GM19025 (cell line): ENCODE results near the gene MYO15B.

Source experiments
- ATAC-seq: cut with Tn5 transposase; IDR thresholded peaks from one replicate; pipeline ENCODE4 v1.9.1; 2021; ENCODE audit warnings: mild to moderate bottlenecking, low read depth, moderate library complexity; ENCODE audit not compliant: unreplicated experiment

MYO15B gene

GRCh38 chr17:75622771-75623273 is 35.2 kb downstream of the MYO15B start:
- ATAC-seq: no peak

GRCh38 chr17:75623386-75623785 is 35.8 kb downstream of the MYO15B start:
- ATAC-seq: no peak

GRCh38 chr17:75624021-75624420 is 36.4 kb downstream of the MYO15B start:
- no peak for ATAC-seq

DNA sequence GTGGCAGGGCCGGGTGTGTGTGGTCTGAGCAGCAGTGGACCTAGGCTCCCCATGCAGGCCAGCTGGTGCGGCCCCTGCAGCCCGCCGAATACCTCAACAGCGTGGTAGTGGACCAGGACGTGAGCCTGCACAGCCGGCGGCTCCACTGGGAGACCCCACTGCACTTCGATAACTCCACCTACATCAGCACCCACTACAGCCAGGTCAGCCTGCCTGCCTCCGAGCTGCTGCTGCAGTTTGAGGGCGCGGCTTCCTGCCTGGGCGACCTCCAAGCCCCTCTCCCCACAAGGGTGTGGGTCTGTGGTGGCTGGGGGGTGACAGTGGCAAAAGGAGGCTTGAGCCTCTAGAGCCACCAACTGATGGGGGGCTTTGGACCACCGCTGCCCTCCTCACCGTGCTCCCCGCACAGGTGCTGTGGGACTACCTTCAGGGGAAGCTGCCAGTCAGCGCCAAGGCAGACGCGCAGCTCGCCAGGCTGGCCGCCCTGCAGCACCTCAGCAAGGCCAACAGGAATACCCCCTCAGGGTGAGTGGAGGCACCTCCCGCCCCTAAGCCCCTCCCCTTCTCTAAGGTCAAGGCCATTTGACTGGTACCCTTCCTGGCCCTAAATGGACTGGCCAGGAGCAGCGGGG is 37.2 kb downstream of the MYO15B start:
- ATAC-seq: no peak

GRCh38 chr17:75625813-75626486 is 38.4 kb downstream of the MYO15B start:
- no peak for ATAC-seq

GRCh38 chr17:75626496-75627038 is 39.0 kb downstream of the MYO15B start:
- ATAC-seq: no peak

- ATAC-seq: no peak
Observed at GRCh38 chr17:75627094-75627493, 39.5 kb downstream of the MYO15B start.

- no peak for ATAC-seq
Observed at GRCh38 chr17:75628425-75628824, 40.8 kb downstream of the MYO15B start.

GRCh38 chr17:75629157-75629556 is 41.6 kb downstream of the MYO15B start:
- no peak for ATAC-seq

DNA sequence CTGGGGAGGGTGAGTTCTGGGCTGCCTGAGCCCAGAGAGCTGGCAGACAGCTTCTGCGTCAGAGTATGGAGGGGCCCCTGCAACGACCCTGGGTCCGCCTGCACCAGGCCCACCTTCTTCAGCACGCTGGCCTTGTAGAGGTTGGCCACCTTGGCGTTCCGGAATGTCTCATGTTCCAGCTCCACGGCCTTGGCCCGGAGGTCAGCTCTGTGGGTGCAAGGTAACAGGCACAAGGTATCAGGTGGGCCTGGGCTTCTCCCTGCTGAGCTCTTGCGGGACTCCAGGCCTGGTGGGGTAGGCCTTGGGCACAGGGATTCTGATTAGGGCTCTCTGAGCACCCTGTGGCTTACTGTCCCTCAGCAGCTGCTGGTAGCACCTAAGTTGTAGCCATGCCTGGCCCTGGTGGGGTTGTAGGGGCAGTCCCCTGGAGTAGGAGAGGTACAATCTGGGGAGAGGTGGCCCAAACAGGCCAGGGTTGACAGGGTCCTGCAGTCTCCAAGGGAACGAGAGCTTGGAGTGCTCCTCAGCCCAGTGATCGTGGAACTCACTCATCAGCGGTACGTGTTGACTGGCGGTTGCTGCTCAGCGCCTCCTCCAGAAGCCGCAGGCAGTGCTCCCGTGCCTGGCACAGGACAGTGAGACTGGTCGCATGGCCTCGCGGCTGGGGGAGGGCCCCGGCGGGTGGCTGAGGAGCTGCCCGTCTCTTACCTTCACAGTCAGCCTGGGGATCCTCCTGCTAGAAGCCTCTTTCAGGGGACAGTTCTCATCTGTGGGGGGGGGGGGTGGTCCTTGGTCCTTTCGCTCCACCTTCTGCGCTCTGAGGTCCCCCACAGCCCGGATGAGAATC is 42.7 kb downstream of the MYO15B start:
- ATAC-seq: no peak

DNA sequence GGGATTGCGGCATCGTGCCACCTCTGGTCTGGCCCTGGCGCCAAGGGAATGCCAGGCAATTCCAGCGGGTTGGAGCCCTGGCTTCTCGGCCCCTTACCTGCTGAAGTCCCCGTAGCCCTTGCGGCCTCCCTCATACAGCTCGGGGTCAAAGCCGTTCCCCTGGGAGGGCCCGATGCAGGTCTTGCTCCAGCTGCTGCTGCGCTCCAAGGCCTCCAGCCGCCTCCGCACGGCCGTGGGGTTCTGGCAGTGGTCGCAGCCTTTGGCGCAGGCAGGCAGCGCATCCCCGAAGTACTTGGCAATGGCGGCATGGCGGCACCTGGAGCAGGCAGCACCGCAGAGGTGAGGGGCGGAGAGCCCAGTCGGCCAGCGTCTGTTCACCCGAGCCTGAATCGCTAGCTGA is 43.8 kb downstream of the MYO15B start:
- ATAC-seq: no peak

- ATAC-seq: no peak
Observed at GRCh38 chr17:75632428-75632827, 44.8 kb downstream of the MYO15B start.

DNA sequence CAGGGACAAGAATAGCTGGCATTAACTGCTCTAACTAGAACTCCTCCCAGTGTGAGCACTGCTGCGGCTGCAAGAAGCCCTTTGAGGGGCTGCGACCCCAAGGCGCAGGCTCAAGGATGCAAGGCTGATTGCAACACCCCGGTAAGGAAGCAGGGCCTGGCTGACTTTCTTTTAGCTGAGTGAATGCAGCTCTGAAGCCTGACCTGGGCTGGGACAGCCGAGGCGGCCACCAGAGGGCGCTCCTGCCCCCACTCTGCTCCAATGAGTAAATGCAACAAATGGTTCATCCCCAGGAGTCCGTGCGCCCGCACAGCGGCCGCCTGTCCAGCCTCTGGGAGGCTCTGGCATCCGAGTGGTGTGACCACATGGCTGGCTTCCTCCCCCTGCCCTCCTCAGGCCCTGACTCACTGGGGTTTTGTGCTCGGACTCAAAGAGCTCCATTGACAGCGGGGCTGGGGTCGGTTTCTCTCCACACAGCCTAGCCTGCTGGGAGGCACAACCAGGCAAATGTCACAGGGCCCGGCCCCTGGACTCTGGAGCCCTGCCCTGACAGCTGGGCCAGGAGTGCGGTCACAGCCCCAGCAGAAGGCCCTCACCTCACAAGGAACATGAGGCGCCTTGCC is 45.4 kb downstream of the MYO15B start, which contains the start of gene SMIM5:
TSS of gene SMIM5 (plus strand) at position 572 of the 623 bp plus-strand sequence. CDS start 6,768 bp downstream, outside the sequence.
- no peak for ATAC-seq

DNA sequence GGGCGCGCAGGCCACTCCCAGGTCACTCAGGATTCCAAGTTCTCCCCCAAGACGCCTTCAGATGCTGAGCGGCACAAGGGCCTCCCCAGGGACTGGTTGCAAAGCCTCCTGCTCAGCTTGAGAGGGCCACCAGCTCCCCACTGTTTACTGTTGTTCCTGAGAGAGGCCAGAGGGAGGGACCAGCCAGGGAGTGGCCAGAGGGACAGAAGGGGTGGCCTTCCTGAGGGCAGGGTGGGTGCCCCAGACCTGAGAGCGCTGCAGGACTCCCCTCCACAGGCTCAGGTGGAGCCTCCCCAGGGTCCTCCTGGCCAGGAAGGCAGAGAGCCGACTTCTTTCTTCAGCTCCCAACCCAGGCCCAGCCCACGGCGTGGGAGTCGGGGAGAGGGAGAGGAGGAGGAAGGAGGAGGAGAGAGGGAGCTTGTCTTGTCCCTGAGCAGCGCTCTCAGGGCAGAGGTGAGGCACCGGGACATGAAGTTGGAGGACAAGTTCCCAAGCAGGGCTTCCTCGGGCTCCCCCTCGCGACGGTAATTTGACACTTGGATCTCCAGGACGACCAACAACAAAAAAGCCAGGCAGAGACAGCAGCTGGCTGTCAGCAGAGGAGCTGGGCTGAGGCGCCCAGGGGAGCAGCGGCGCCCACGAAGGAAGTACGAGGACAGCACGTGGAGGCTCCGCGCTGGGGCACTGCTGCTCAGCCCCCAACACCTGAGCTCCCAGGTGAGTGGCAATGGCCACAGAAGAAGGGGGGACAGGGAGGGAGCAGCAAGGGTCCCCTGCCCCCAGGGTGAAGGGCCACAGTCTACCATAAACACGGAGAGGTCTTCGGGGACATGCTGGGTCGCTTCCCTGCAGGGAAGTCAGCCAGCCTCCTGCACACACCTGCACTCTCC is 46.1 kb downstream of the MYO15B start:
- ATAC-seq: no peak

DNA sequence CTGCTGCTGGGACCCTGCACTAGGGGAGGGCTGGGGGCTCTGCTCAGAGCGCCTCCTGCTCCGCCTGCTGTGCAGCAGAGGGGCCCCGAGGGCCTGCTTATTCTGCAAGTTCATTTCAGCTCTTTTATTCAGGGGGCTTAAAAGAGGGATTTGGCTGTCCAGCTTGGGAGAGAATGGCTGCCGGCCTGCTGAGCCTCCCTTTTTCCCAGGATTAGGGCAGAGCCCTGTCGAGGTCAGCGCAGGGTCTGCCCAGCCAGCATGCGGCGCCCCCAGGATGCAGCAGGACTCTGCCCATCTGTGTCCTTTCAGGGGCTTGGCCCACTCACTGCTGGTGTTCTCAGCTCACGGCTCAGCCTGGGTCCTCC is 46.8 kb downstream of the MYO15B start:
- no peak for ATAC-seq

DNA sequence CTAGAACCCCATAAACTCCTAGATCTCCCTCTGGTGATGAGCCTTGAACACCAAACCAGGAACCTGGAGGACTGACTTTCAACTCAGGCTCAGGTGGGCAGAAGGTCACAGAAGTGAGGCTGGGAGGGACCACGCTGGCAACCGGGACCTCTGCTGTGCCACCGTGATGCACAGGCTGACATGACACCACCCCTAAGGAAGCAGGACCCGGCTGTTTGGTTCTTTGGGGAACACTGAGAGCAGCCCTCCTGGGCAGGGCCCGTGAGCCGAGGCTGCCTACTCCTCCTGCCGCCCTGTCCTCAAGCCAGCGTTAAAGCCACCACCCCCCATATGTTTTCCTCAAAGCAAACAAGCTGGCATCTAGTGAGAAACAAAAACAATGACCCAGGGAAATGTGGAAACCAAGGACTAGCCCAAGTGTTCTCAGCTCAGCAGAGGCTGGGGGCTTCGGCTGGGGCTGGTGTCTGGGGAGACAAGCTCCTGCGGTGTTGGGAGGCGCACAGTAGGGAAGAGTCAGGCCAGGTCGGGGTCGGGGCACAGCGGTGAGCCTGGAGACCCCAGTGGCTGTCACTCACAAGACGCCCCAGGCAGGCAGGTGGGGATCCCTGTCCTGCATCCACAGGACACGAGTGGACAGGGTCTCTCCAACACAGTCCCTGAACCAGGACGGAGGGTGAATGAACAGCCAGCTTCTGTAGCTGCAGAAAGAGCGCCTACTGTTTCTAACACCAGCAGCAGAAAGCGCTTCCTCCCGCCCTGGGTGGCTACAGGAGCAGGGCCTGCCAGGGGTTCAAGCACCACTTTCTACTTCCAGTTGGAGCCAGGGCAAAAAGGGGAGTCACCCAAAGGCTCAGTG is 47.4 kb downstream of the MYO15B start:
- no peak for ATAC-seq

DNA sequence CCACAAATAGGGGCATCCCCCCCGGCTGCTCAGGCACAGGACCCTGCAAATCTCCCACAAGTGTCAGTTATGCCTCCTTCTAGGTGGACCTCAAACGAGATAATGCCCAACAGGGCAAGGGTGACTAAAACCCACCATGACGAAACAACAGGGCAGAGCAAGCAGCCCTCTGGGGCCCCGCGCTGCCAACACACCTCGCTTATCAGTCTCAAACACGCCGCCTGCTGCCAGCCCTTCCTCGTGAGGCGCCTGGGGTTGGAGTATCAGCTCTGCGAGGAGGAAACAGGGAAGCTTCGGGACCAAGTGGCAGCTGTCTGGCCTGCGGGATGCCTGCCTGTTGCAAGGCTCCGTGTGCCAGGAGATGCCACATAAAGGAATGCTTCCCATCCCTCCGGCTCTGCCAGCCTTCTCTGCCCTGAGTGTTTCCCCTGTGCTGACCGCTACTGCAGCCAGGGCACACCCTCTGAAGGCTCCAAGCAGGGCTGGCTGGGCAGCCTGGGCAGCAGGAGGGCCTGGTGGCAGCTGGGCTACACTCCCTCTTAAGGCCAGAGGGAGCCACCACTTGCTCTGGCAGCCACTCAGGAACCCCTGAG is 48.1 kb downstream of the MYO15B start:
- no peak for ATAC-seq
